ENCODE results near the gene CACNB3. TPM values are rescaled to one million over a fixed set of nuclear protein-coding genes. Genes with fewer than 3 reads are reported as not detected.
A peak's percentile ranks its signal among the peaks of the same experiment; 100 is the strongest.

CACNB3 gene
- total and polyA plus RNA-seq, 2 of the 13 experiments (the other 11 are each of a cell fraction or from before 2014, with no cell fraction given), result 0.29 to 0.54 TPM

- TF ChIP-seq HDAC2 (CRISPR knock-in tag; IDR thresholded peaks at IDR 0.05) (no peak), ZNF691 (CRISPR knock-in tag; IDR thresholded peaks at IDR 0.05; ENCODE audit: borderline replicate concordance, low read depth) (peak; percentile 56; the same call in 1 of the 2 replicates), ZNF20 (CRISPR knock-in tag; IDR thresholded peaks at IDR 0.05) (no peak), RFXAP (CRISPR knock-in tag; IDR thresholded peaks at IDR 0.05; ENCODE audit: borderline replicate concordance) (no peak), FOXA3 (CRISPR knock-in tag; IDR thresholded peaks at IDR 0.05) (no peak), TAF1 (CRISPR knock-in tag; IDR thresholded peaks at IDR 0.05) (peak; percentile 14; the same call in 1 of the 2 replicates), GRHL1 (CRISPR knock-in tag; conservative IDR thresholded peaks at IDR 0.05) (no peak), ZBTB7A (CRISPR knock-in tag; IDR thresholded peaks at IDR 0.05) (peak; percentile 72; the same call in 1 of the 2 replicates), ZNF761 (CRISPR knock-in tag; conservative IDR thresholded peaks at IDR 0.05) (peak; percentile 77; the same call in 1 of the 2 replicates), MBNL3 (CRISPR knock-in tag; conservative IDR thresholded peaks at IDR 0.05) (no peak), ZNF781 (CRISPR knock-in tag; IDR thresholded peaks at IDR 0.05; ENCODE audit: borderline replicate concordance, not compliant biosample characterization) (no peak), JUN (CRISPR knock-in tag; IDR thresholded peaks at IDR 0.05) (no peak), ZNF687 (CRISPR knock-in tag; IDR thresholded peaks at IDR 0.05) (peak; percentile 51), ZNF746 (CRISPR knock-in tag; IDR thresholded peaks at IDR 0.05) (peak; percentile 43; the same call in 1 of the 2 replicates), KLF11 (CRISPR knock-in tag; IDR thresholded peaks at IDR 0.05) (0 out of 2 replicates have a peak, but pooled peaks have one; percentile 5), ZNF281 (CRISPR knock-in tag; IDR thresholded peaks at IDR 0.05; ENCODE audit: borderline replicate concordance) (peak; percentile 66; the same call in 1 of the 2 replicates), TFDP1 (CRISPR knock-in tag; IDR thresholded peaks at IDR 0.05; ENCODE audit: borderline replicate concordance) (peak; percentile 62; the same call in 1 of the 2 replicates)
Observed at GRCh38 chr12:48788854-48789775, 29.2 kb upstream of the CACNB3 start, which contains the start of gene ADCY6 (continued).
